Fibroblast of gingiva (primary cell): ENCODE data around the gene CSRP1.
"Not testable (repeated sequence)": the region's sequence is repeated elsewhere in the genome, so short reads cannot be mapped to it uniquely, and the experiment has no call there.

ENCODE experiments used
- DNase-seq: peaks from one replicate; pipeline ENCODE4 v3.0.0-alpha.2; 2011; ENCODE audit warnings: low read depth

CSRP1 gene

DNA sequence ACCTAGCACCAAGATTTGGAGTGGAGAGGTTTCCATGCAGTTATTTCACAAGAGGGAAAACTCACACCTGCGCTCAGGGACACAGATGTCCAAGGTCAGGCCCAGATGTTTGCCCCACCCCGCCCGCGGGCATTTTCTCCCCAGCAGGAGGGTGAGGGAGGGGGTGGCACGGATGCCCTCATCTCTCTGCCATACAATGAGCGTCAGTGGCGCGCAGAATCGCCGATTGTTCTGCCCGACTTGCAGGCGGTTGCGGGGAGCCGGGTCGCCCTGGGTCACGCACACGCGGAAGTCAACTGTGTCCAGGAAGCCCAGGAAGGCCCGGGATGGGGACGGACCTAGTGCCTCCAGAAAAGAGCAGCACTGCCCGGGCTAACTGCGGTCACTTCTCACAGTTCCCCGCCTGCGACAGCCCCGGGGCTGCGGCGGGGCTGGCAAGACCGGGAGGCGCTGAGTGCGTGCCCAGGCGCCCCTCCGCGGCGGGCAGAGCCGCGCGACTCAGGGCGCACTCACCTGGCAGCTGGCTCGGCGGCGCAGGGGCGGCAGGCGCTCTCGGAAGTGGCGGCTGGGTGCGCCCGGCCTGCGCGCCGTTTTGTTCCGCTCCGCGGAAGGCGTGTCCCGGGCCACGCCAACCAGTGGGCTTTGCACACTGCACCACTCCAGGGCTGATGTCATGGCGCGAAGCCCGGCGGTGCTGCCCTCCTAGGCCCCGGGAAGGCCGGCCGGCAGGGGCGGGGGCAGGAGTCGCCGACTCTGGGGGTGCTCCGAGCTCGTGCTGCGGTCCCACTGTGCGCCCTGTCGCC lies at the start of gene CSRP1:
CSRP1 (minus strand) TSS at position 567 of the 803 bp plus-strand sequence. CDS start 10,820 bp downstream, outside the sequence.
- peak; percentile 81 for DNase-seq

DNA sequence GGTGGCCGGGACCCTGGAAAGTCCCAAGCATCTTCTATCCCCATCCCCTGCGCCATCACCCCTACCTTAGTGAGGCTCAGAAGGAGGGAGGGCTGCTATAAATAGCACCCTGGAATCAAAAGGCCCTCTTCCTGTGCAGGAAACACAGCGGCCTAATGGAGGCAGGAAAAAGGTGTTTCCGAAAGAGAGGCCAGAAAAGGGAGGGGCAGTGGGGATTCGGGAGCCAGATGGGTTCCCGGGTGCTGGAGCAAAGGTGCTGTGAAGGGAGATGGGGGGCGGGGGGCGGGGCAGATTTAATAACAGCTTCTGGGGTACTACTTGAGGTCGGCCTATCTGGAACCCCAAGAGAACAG lies 48.6 kb upstream of the CSRP1 start:
- DNase-seq, result no peak

DNA sequence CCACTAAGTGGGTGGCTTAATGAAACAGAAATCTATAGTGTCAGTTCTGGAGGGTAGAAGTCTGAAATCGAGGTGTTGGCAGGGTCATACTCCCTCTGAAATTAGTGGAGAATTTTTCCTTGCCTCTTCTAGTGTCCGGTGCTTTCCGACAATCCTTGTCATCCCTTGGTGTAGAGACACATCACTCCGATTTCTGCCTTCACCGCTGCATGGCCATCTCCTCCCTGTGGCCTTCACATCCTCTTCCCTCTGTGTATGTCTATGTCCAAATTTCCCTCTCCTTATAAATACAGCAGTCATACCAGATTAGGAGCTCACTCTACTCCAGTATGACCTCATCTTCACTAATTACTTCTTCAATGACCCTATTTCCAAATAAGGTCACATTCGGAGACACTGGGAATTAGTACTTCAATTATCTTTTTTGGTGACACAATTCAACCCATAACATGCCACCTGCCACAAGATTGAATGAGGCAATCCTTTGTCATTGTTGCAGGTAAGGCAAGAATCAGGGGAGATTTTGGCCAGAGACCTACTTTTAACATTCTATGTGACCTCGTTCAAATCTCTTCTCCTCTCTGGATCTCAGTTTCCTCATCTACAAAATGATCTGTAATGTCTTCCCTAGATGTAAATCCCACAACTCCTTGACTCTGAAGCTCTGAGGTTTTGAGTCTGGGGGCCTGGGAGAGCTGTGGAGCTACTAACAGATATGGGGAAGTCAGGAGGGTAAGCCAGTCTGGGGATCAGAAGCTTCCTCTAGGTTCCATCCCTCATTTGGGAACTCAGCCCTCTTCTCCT lies 48.1 kb upstream of the CSRP1 start:
- no peak for DNase-seq

DNA sequence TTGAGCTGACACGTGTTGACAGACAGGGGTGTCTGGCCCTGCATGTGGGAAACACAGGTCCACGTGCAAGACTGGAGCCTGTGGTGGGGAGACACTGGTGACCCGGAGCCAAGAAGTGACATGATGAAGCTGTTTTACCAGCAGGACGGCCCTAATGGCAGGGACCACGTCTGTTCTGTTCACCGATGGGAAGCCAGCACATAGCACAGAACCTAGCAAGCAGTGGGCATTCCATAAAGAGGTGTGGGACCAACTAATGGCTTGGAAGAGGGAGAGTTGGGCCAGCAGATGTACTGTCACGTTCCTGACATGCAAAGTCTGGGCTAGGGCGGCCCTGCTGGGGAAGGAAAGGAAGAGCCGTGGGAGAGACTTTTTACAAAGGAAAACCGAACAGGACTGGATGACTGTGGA lies 47.3 kb upstream of the CSRP1 start:
- DNase-seq, result no peak

DNA sequence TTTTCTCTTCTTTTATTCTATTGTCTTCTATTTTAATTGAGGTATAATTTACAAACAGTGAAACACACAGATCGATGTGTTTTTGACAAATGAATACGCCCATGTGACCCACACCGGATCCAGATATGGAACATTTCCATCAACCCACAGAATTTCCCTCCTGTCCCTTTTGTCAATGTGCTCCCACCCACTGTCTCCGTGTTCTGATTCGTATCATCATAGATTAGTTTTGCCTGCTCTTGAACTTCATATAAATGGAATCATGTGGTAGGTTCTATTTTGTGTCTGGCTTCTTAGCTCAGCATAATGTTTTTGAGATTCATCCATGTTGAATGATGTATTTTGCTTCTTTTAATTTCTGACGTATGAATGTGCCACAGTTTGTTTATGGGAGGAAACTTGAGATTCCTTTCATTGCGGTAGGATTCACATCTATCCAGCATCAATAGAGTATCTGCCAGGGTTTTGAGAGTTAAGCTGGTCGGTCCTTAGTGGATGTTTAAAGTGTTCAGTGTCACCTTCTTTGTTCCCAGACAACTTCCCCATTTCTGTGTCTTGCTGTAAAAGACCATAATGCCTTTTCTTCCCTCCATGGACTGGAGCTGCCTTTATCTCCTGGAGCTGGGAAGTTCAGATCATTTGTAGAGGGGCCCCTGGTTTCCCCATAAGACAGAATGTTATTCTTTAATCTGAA lies 46.7 kb upstream of the CSRP1 start:
- DNase-seq, result peak; percentile 54

DNA sequence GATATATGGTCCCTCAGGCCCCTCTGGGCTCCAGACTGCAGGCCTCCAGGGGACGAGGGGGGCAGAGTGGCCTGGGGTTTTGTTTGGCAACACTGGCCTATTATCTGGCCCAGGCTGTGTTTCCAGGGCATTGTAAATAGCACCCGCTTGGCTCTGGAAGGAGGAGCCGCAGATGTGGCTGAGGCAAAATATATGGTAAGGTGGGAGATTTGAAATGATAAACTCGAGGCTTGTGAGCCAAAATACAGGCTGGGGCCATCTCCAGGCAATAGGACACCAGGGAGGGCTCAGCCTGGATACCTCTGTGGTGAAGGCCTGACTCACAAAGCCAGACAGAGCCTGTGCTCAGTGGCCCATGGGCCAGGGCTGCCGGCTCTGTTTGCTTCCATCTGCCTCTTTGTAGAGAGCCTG lies 46.0 kb upstream of the CSRP1 start:
- DNase-seq, result peak; percentile 34

DNA sequence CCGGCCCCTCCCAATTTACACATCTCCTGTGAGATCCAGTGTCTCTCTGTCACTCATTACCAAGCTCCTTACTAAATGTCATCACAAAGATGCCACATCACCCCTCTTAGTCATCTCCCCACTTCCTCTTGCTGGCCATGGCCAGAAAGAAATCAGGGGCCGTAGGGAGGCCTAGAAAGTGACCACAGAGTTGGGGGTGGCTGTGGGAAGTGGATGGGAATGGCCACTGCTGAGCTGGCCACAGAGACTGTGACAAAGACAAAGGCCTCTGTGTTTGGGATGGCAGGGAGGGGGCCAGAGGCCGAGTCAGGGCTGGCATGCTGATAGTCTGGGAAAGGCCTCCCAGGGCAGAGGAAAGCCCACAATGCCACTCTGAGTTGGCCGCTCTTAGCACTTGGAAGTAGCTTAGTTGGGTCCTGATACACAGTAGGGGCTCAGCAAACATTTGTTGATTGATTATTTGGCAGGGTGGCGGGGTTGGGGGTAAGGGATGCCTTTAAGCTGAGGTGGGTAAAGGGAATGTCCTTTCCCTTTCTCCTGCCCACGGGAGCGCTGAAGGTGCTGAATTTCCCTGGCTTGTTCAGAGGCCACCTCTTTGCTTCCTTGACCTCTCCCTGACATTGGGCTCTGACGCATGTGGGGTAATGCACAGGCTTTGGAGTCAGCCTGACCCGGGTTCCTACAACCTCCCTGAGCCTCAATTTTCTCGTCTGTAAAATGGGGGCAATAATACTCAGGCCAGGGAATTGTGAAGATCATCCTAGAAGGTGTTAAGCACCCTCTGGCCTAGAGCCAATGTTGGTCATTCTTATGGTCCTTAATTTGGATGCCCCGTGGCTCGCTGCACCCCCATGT lies 45.2 kb upstream of the CSRP1 start:
- DNase-seq, result peak; percentile 87

DNA sequence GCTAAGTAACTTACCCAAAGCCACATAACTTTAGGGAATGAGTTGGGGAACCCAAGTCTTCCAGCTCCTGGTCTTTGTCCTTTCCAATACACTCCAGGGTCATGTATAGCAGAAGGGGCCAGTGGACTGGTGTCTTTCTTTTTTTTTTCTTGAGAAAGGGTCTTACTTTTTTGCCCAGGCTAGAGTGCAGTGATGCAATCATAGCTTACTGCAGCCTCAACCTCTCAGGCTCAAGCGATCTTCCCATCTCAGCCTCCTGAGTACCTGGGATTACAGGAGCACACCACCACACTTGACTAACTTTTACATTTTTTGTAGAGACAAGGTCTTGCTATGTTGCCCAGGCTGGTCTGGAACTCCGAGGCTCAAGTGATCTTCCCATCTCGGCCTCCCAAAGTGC lies 44.2 kb upstream of the CSRP1 start:
- DNase-seq, result no peak

DNA sequence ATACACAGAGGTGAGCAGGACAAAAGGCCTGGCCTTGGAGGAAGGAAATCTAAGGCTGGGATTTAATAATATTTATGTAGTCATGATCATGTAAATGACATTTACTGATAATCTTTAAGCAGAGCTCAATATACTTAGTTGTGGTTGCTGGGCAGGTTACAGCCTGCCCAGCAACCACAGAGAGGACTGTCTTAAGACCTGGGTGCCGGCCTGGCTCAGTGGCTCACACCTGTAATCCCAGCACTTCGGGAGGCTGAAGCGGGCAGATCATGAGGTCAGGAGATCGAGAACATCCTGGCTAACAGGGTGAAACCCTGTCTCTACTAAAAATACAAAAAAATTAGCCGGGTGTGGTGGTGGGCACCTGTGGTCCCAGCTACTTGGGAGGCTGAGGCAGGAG lies 42.6 kb upstream of the CSRP1 start:
- not testable (repeated sequence) for DNase-seq

DNA sequence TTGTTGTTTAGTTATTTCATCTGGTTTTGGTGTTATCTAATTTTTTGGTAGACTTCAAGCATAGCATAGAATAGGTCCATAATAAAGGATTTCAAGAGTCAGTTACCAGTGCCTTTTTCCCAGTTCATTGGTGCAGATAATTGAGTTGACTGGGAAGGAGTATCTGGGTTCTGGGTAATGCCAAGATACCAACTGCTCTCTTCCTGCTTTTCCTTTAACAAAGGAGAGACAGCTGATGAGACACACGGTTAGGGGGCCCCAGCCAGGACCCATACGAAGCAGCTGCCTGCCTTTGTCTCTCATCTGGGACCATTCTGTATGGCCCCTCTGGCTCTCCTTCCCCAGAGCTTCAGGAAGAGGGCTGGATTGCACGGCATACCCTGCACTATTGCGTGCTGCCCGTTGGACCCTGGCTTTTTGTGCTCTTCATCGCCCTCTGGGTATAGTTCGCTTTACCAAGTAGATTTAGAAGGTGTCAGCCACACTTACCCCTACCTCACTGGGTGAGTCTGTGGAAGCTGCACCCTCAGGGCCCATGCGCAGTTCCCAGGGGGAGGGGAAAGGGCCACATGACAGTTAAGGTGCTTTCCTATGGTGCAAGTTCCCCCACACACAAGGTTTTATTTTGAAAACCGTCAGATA lies 39.0 kb upstream of the CSRP1 start:
- no peak for DNase-seq

DNA sequence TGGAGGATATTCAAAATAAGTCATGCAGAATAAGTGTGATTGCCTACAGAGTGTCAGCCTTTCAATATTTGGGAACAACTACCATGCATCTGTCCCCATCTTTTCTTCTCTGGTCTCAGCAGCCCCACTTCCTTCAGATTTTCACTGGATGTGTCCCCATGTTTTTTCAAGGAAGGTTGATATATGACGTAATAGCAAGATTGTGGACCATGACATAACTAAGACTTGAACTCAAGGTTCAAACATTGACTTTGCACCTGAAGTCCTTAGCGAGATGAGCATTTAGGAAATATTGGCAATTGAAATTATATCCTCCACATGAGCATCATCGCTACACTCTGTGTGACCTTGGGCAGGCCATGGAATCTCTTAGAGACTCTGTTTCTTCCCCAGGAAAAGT lies 37.8 kb upstream of the CSRP1 start:
- DNase-seq, result no peak

DNA sequence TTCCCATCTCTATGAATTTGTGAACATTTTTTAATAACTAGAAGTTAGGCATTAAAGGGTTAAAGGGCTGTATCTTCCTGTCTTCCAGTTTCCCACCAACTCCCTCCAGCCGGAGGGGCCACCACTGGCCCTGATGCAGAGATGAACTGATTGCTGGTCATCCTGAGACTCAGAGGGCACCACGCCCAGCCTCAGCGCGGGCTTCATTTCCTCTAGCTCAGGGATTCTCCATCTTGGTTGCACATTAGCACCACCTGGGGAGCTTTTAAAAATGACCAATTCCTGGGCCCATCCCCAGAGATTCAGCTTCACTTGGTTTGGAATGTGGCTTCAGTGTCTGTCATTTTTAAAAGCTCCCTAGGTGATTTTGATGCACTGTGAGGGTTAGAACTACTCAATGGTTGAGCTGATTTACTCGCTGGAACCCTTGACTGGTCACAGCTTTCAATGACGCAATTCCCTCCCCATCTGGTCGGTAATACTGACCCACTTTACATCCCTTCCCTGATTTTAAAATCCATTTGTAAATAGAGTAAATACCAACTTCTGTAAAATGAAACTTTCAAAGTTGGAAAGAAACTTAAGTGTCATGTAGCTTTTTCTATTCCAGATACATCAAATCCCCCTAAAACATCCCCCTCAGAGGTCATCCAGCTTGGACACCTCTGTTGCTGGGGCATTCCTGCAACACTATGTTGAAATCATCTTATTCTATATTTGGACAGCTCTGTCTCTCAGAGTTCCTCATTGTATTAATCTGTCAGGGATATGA lies 37.1 kb upstream of the CSRP1 start:
- DNase-seq, result peak; percentile 37

DNA sequence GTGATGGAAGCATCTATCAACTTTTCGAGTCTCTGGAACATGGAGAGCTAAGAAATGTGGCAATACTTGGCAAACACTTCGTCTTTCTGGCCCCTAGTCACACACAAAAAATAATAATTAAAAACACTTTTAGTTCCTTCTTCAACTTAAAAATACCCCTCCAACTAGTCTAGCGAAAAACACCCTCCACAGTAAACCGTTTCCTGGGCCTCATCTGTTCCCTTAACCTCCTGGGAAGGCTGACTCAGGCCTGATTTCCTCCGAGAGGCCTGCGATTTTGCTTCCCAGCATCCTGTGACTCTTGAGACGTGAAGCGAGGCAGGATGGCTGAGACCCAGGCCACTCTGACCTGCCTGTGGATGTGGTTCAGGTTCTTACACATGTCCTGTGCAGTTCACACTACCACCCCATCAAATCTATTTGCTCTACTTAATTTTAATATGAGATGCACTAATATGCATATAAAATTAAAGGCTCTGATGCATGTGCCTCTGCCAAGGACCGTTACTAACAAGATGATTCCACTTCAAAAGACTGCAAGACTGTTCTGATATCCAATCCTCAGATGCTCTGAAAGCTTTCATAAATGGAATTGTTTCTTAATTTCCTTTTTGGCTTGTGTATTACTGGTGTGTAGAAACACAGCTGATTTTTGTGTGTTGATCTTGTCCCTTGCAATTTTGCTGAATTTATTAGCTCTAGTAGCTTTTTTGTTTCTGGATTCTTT lies 35.5 kb upstream of the CSRP1 start:
- peak; percentile 79 for DNase-seq

DNA sequence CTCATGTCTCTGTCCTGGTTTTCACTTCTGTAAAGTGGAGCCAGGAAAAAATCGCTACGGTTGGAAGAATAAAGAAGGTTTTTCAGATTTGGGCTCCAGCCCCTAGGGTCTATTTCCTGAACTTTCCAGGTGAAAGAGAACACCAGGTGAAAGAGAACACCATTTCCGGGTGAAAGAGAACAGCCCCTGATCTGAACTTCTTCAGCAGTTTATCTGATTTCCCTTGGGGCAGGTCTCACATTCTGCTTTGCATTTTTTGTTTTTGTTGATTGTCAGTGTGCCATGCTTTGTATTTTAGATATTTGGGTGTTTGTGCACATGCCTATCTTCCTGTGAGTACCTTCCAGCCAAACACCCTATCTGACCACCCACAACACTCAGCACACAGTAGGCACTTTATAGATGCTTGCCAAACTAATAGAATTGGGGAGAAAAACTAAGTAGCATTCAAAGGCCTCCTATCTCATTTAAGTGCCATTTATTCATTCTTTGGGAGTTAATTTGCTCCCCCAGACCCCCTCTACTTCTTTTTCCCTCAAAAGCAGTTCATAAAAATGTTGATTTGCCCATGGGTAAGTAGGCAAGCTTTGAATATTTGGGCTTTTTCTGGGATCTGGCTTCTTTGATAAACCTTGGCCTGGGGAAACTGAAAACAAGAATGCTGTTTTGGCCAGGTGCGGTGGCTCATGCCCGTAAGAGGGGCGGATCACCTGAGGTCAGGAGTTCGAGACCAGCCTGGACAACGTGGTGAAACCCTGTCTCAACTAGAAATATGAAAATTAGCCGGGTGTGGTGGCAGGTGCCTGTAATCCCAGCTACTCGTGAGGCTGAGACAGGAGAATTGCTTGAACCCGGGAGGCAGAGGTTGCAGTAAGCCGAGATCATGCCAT lies 34.2 kb upstream of the CSRP1 start:
- DNase-seq, result no peak

DNA sequence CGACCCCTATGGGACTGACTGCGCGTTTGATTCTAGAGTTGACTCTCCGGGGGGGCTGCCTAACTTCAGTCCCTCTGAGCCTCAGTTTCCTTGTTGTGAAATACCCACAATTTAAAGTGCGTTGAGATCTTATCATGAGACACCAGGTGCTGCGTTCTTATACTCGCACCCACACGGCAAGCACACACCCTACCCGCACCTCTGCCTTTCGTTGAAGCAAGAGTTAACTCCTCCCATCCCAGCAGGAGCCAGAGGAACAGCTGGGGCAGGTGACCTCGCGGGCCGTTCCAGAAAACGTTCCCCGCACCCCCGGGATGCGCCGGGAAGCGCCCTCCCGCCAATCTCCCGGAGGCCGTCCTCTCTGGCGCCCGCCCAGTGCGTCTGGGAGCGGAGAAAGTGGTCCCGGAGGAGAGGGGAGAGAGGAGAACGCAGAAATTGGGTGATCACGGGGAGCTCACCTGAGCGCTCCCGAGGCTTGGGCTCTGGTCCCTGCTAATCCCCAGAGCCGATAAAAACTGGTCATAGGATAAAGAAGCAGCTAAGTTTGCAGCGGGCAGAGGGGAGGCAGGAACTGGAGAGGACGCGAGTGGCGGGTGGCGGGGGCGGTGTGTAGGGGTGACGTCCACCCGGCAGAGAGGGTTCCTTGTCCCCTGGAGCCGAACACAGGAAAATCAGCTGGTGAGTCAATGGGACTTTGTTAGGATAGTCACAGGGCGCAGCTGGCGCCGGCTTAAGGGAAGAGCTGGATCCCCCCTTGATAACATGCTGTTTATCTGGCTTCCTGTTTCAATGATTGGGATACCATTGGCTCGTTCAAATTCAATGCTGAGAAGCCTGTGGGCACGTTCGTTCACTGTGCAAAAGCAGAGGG lies 32.9 kb upstream of the CSRP1 start:
- peak; percentile 40 for DNase-seq

DNA sequence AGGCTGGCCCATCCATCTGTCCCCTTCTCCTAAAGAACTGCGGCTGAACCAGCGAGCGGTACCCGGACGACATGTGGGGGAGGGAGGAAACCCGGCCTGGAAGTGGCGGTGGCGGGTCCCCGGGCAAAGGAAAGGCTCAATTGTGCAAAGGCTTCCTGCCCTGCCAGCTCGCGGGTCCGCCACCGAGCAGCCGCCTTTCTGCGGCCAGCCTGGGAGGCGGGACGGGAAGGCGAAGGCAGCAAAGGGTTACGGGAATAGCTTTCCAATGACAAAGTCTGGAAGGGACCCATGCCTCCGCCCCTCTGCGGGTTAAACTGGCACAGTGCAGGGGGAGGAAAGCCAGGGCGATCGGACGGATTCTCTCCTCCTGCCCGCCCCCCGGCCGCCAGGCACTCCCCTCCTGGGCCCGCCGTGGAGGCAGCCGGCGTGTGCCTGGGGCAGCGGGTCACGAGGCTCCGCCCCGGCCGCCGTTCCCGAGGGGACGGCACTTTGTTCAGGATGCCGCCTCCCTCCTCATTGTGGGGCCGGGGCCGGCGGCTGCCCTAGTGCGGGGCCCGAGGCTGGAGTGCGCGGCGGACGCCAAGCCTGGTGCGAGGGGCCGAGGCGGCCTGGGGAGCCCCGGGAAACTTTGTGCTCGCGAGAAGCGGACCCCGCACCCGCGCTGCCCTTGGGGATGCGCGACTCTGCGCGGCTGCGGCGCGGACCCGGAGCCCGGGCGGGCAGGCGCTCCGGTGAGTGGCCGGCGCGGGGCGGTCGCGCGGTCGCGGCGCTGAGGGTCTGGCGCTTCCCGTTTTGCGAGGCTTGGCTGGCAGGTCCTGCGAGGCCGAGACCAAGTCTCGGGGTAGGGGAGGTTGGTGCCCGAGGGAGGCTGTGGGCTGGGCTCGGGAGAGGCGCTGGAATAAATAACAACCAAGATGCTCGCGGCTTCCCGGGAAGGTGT lies 32.0 kb upstream of the CSRP1 start, which contains the start of gene NAV1:
NAV1 (plus strand) TSS at position 516 of the 940 bp plus-strand sequence. CDS start 83,758 bp downstream, outside the sequence.
- DNase-seq, result peak; percentile 89
